ENCODE data around the gene EEF1AKMT1. TPM values are rescaled to one million over a fixed set of nuclear protein-coding genes. Genes with fewer than 3 reads are reported as not detected.

Gene EEF1AKMT1
- total and polyA plus RNA-seq, 10 of the 15 experiments (the other 5 are each of a cell fraction or from before 2014, with no cell fraction given), result 7.9 to 44.5 (median 11.0) TPM

- TF ChIP-seq ZNF384 (IDR thresholded peaks at IDR 0.05; ENCODE audit: borderline replicate concordance, low read depth, low read length), result no peak
- no peak for TF ChIP-seq JUND (IDR thresholded peaks at IDR 0.05; ENCODE audit: low read depth, low read length)
- no peak for TF ChIP-seq TCF7 (IDR thresholded peaks at IDR 0.05; ENCODE audit: borderline replicate concordance)
- TF ChIP-seq GATAD2B (conservative IDR thresholded peaks at IDR 0.05; ENCODE audit: low read depth), result no peak; the same call in 1 of the 2 replicates
- no peak for TF ChIP-seq PAX8 (IDR thresholded peaks at IDR 0.05)
- TF ChIP-seq MEF2A (IDR thresholded peaks at IDR 0.05; ENCODE audit: insufficient read depth, low read depth, low read length), result no peak
- TF ChIP-seq FOXK2 (IDR thresholded peaks at IDR 0.05), result no peak
- TF ChIP-seq RFX5 (IDR thresholded peaks at IDR 0.05; ENCODE audit: low read depth, low read length), result no peak
- no peak for TF ChIP-seq SKIL (IDR thresholded peaks at IDR 0.05; ENCODE audit: low read depth, poor library complexity, severe bottlenecking)
- no peak; the same call in 1 of the 2 replicates for TF ChIP-seq SIN3A (IDR thresholded peaks at IDR 0.05; ENCODE audit: low read depth, low read length)
- TF ChIP-seq BCL11A (IDR thresholded peaks at IDR 0.05; ENCODE audit: low read depth, low read length), result no peak
- TF ChIP-seq RB1 (IDR thresholded peaks at IDR 0.05; ENCODE audit: borderline replicate concordance), result 0 out of 2 replicates have a peak, but pooled peaks have one; percentile 27
- no peak for TF ChIP-seq RELA (IDR thresholded peaks at IDR 0.05; ENCODE audit: borderline replicate concordance, partially characterized antibody)
- TF ChIP-seq NFXL1 (IDR thresholded peaks at IDR 0.05; ENCODE audit: borderline replicate concordance), result no peak
- TF ChIP-seq NFYA (IDR thresholded peaks at IDR 0.05; ENCODE audit: borderline replicate concordance, low read depth, low read length), result no peak
- TF ChIP-seq ZNF687 (IDR thresholded peaks at IDR 0.05), result peak; percentile 80; the same call in 1 of the 2 replicates
- TF ChIP-seq TCF3 (IDR thresholded peaks at IDR 0.05; ENCODE audit: borderline replicate concordance, insufficient read depth, low read depth, low read length), result peak; percentile 64; the same call in 1 of the 2 replicates
- peak; percentile 90 for TF ChIP-seq PBX3 (IDR thresholded peaks at IDR 0.05; ENCODE audit: insufficient replicate concordance, low read depth, low read length)
- TF ChIP-seq MEF2B (IDR thresholded peaks at IDR 0.05; ENCODE audit: partially characterized antibody, poor library complexity, severe bottlenecking), result no peak
- TF ChIP-seq HCFC1 (IDR thresholded peaks at IDR 0.05; ENCODE audit: low read length), result 0 out of 2 replicates have a peak, but pooled peaks have one; percentile 10
- TF ChIP-seq TARDBP (IDR thresholded peaks at IDR 0.05; ENCODE audit: borderline replicate concordance), result no peak
These were observed at the start of gene EEF1AKMT1 (continued) for GRCh38 chr13:20773194-20774080.

All from GM12878 (cell line).